IgD-negative memory B cell (primary cell): ENCODE data around the gene GPC5. TPM values are rescaled to one million over a fixed set of nuclear protein-coding genes. Genes with fewer than 3 reads are reported as not detected.

Source experiments
- H3K27ac Mint-ChIP-seq, 3 donors: one replicate each; pipeline ENCODE4 v1.8.0; 2020 to 2022; ENCODE audit warnings: mild to moderate bottlenecking in 3 of 3, mixed read lengths in 3 of 3, moderate library complexity in 1 of 3
- H3K27me3 Mint-ChIP-seq: one replicate; pipeline ENCODE4 v1.8.0; 2021; ENCODE audit warnings: mixed read lengths
- H3K36me3 Mint-ChIP-seq: one replicate; pipeline ENCODE4 v1.8.0; 2020; ENCODE audit warnings: mild to moderate bottlenecking, mixed read lengths
- H3K4me1 Mint-ChIP-seq, 3 donors: one replicate each; pipeline ENCODE4 v1.8.0; 2020 to 2022; ENCODE audit warnings: mixed read lengths in 3 of 3, mild to moderate bottlenecking in 1 of 3
- H3K4me3 Mint-ChIP-seq, 4 donors: one replicate each; pipeline ENCODE4 v1.8.0; 2020 to 2022; ENCODE audit warnings: mild to moderate bottlenecking in 4 of 4, mixed read lengths in 4 of 4, moderate library complexity in 3 of 4
- H3K9me3 Mint-ChIP-seq, 3 donors: one replicate each; pipeline ENCODE4 v1.8.0; 2020 to 2021; ENCODE audit warnings: mixed read lengths in 3 of 3, mild to moderate bottlenecking in 1 of 3
- polyA plus RNA-seq: library from polyadenylated mRNA; unstranded; fragments of 300-500 nt; fragmentation: Illumina TruSeq; gene quantifications from one replicate; pipeline ENCODE4 v1.2.3, GENCODE V29; 2021

GPC5 gene
- polyA plus RNA-seq, 1 donor from 2014 or later: 0.24 TPM

DNA sequence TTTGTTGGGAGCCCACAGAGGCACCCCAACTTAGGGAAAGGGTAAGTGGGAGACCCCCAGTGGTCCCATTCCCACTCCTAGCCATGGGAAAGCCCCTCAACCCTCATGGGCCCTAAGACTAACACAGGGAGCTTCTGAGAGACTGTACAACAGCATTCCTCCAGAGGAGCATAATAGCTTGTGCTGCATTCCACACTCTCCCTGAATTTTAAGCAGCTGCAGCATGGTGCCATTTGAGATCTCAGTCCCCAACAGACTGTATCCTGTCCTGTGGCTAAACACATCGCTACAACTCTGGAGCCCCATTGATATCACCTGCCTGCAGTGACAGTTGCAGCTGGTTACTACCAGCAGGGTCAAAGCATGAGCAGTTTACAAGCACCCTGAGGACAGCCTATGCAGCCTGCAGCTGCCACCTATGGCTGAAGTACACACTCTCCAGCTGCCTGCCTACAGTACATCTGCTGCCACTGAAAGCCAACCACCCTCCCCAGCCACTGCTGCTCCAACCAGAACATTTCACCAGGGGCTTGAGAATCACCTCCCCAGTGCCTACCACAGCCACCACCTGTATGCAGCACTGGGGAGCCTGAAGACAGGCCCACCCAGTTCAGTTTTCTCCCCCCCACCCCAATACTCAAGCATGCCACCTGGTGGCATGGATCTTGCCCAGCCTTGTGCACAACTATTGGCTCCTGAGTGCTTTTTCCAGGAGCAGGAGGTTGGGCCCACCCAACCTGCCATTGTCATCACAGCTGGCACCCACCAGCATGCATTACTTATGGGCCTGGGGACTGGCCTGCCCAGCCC is 557.3 kb downstream of the GPC5 start:
- no peaks in the 10 kb centered on the region for H3K36me3 Mint-ChIP-seq
- no peak overlapping the region for H3K27ac Mint-ChIP-seq
- H3K4me1 Mint-ChIP-seq: no peaks in the 10 kb centered on the region
- no peaks in the 10 kb centered on the region for H3K27me3 Mint-ChIP-seq
- H3K4me3 Mint-ChIP-seq: no peak overlapping the region
- peaks cover 2 to 9% (median 6%) of the 10 kb centered on the region in 3 donors for H3K9me3 Mint-ChIP-seq

DNA sequence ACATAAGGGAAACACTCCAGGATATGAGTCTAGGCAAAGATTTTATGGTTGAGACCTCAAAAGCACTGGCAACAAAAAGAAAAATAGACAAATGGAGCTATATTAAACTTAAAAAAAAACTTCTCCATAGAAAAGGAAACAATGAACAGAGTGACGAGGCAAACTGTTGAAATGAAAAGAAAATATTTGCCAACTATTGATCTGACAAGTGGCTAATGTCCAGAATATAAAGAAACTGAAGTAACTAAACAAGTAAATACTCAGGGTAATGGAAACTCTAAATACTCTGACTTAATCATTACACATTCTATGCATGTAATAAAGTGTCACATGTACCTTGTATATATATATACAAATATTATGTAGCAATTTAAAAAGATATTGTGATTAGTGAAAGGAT is 562.5 kb downstream of the GPC5 start:
- Mint-ChIP-seq H3K9me3 (peaks cover 3 to 15% (median 8%) of the 10 kb centered on the region in 3 donors), H3K27ac (no peak overlapping the region), H3K4me1 (no peaks in the 10 kb centered on the region), H3K4me3 (no peak overlapping the region), H3K36me3 (no peaks in the 10 kb centered on the region), H3K27me3 (no peaks in the 10 kb centered on the region)

DNA sequence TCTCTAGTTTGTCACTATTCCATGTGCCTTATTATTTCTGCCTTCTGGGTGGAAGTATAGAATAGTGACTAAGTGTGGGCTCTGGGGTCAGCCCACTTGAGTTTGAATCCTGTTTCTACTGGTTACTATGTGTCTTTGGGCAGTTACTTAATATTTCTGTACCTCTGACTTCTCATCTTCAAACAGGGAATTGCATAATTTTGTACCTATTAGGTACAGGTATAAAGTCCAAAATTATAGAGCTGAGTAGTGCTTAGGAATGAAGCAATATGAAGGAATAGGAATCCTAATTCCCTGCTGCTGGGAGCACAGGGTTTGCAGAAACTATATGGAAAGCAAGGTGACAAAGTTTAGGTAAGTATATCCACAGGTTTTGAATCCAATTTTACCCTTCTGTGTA is 564.5 kb downstream of the GPC5 start:
- Mint-ChIP-seq H3K27me3 (no peaks in the 10 kb centered on the region), H3K4me1 (no peaks in the 10 kb centered on the region), H3K9me3 (peaks cover 3 to 10% (median 8%) of the 10 kb centered on the region in 3 donors), H3K36me3 (no peaks in the 10 kb centered on the region), H3K4me3 (no peak overlapping the region), H3K27ac (no peak overlapping the region)

DNA sequence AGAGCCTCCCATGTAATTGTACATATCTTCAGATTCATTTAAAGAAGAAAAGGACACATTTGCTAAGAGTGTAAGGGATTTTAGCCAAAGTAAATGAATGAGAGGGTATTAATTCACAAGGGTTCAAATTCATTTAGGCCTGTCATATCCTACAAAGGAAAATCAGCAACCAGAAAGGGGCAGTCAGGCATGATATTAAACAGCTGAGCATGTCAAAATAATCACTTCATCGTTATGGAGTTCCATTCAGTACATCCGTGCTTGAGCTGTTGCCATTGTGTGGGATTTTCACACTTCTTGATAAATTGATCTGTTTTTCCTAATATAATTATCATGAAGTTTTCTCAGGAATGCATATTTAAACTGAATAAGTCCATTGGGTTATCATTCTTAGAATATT is 567.1 kb downstream of the GPC5 start:
- H3K4me3 Mint-ChIP-seq: no peak overlapping the region
- H3K4me1 Mint-ChIP-seq: peaks cover 0 to 2% (median 0%) of the 10 kb centered on the region in 3 donors
- H3K36me3 Mint-ChIP-seq: no peaks in the 10 kb centered on the region
- peaks cover 3 to 11% (median 6%) of the 10 kb centered on the region in 3 donors for H3K9me3 Mint-ChIP-seq
- no peaks in the 10 kb centered on the region for H3K27me3 Mint-ChIP-seq
- no peak overlapping the region for H3K27ac Mint-ChIP-seq

DNA sequence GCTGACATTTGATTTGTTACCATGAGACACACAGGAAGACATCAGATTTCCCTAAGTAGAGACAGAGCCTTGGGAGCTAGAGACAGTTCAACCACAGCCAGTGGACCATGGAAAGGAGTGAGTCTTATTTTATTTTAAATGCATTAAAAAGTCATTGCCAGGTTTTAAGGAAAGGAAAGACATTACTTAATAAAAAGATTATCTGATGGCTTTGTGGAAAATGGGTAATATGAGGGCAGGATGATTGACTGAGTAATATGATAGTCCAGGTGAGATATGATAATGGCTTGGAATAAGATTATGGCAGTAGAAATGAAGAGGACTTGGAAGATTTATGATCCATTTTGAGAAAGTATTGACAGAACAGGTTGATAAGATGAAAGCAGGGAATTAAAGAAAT is 580.1 kb downstream of the GPC5 start:
- peaks cover 2 to 11% (median 7%) of the 10 kb centered on the region in 3 donors for H3K9me3 Mint-ChIP-seq
- no peaks in the 10 kb centered on the region for H3K4me1 Mint-ChIP-seq
- H3K27me3 Mint-ChIP-seq: no peaks in the 10 kb centered on the region
- no peak overlapping the region for H3K27ac Mint-ChIP-seq
- no peak overlapping the region for H3K4me3 Mint-ChIP-seq
- no peaks in the 10 kb centered on the region for H3K36me3 Mint-ChIP-seq

DNA sequence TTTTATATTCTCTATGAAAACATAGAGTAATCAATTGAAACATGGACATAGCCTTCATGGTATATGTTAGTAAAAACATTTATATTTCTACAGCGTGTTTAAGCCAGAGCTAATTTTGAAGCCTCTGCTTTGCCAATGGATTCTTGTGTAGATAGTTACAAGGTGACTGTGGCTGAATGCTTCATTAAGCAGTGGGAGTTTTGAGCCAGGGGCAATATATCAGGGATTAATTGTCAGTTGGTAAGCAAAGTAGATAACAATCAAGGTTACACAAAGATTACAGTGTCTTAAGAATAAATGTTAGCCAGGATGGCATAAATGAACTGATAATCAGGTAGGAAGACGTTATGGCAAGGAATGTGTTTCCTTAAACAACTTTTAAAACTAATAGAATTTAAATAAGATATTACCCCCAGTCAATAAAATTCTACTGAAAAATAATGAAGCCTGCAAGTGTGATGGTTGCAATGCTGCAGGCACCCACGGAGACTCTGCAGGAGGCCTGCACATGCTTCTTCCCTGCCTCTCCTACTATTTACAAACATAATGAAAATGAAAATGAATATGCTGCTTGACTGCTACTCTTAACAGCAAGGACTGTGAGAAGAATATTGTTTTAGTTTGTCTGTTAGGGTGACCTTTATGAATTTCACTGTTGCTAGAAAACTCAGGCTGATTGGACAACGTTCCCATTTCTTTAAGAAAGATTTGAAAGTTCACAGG is 588.5 kb downstream of the GPC5 start:
- Mint-ChIP-seq H3K27ac (no peak overlapping the region), H3K36me3 (no peaks in the 10 kb centered on the region), H3K9me3 (peaks cover 0 to 9% (median 3%) of the 10 kb centered on the region in 3 donors), H3K4me1 (no peaks in the 10 kb centered on the region), H3K27me3 (no peaks in the 10 kb centered on the region), H3K4me3 (no peak overlapping the region)

DNA sequence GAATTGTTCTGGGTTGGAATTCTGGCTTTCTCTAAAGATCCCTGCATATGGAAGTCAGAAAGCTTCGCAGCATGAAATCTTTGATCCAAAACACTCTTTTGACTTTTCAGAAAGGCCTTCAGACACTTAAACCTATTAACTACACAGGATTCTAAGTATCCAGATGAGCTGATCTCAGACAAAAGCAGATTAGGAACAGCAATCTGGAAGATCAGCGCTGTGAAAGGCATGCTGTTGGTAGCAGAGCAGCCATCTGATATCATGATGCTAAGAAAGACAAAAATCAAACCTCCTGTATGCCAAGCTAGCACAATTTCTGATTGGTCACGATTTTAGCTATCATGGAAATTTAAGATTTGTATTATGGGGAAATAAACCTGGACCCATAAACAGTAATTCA is 589.9 kb downstream of the GPC5 start:
- peak overlapping the region in 1 of 4 donors; percentile 5 for H3K4me3 Mint-ChIP-seq
- H3K9me3 Mint-ChIP-seq: peaks cover 0 to 9% (median 2%) of the 10 kb centered on the region in 3 donors
- H3K4me1 Mint-ChIP-seq: no peaks in the 10 kb centered on the region
- H3K36me3 Mint-ChIP-seq: no peaks in the 10 kb centered on the region
- no peaks in the 10 kb centered on the region for H3K27me3 Mint-ChIP-seq
- no peak overlapping the region for H3K27ac Mint-ChIP-seq

DNA sequence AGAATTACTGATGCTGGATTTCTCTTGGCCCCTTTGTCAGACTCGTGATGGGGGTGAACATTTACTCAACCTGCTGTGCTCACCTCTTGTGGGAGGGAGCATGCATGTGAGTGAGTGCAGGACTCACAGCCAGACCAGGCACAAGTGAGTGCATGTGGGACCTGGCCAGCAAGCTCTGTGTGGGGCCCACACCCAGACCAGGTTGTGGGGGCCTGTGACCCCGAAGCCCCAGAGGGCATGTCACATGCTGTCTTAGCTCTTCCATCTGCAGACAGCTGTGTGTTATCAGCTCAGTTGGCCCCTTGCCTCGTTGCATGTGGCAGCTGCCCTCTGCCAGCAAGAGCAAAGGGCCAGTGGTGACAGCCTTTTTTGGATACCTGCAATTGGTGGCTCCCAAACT is 614.4 kb downstream of the GPC5 start:
- no peaks in the 10 kb centered on the region for H3K27me3 Mint-ChIP-seq
- no peaks in the 10 kb centered on the region for H3K36me3 Mint-ChIP-seq
- no peak overlapping the region for H3K4me3 Mint-ChIP-seq
- no peaks in the 10 kb centered on the region for H3K4me1 Mint-ChIP-seq
- H3K9me3 Mint-ChIP-seq: peaks cover under 1 to 6% (median 4%) of the 10 kb centered on the region in 3 donors
- H3K27ac Mint-ChIP-seq: no peak overlapping the region

DNA sequence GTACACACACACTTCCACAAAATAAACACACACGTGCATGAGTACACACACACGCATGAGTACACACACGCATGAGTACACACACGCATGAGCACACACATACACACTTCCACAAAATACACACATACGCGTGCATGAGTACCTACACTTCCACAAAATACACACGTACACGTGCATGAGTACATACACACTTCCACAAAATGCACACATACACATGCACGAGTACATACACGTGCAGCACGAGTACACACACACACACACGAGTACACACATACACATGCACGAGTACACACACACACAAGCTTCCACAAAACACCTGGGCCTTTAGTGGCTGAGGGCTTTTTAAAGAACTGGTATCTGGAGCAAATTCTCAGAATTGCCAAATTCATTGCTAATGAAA is 619.3 kb downstream of the GPC5 start:
- no peaks in the 10 kb centered on the region for H3K4me1 Mint-ChIP-seq
- H3K9me3 Mint-ChIP-seq: peaks cover 0 to 3% (median 0%) of the 10 kb centered on the region in 3 donors
- H3K36me3 Mint-ChIP-seq: no peaks in the 10 kb centered on the region
- H3K27me3 Mint-ChIP-seq: no peaks in the 10 kb centered on the region
- H3K27ac Mint-ChIP-seq: no peak overlapping the region
- H3K4me3 Mint-ChIP-seq: no peak overlapping the region

DNA sequence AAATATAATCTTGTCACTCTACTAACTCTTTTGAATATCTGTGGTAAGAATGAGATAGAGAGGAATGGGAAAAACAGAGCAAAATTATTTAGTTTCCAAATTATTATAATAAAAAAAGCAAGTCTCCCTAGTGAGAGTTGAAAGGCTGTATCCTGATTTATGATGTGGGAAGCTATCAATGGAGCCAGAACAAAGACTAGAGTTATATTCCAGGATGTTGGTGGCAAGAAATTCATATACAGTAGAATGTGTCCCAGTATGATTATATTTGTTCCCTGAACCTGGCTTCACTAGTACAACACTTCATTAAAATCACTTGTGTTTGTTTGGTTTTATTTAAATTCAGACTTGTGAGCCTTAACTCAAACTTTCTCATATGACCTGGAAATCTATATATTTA is 630.3 kb downstream of the GPC5 start:
- Mint-ChIP-seq H3K36me3 (no peaks in the 10 kb centered on the region), H3K4me1 (no peaks in the 10 kb centered on the region), H3K9me3 (peaks cover 0 to 20% (median 3%) of the 10 kb centered on the region in 3 donors), H3K27me3 (no peaks in the 10 kb centered on the region), H3K27ac (no peak overlapping the region), H3K4me3 (no peak overlapping the region)

DNA sequence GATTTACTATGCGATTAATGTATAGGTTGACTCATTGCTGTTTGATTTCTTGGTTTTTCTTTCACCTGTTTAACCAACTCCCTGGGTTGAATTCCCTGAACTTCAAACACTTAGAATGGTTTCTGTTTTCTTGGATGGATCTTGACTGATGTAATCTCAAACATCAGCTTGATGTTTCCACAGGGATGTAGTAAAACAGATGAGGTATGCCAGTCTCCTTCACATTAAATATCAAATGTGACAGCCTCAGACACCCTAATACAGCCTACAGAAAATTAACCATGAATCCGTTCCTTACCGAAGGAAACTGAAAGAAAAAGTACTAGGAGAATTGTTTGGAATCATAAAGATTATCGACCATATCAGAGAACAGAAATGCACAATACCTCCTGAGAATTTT is 631.2 kb downstream of the GPC5 start:
- peaks cover 0 to 20% (median 3%) of the 10 kb centered on the region in 3 donors for H3K9me3 Mint-ChIP-seq
- H3K4me1 Mint-ChIP-seq: no peaks in the 10 kb centered on the region
- no peaks in the 10 kb centered on the region for H3K36me3 Mint-ChIP-seq
- H3K4me3 Mint-ChIP-seq: no peak overlapping the region
- H3K27me3 Mint-ChIP-seq: no peaks in the 10 kb centered on the region
- no peak overlapping the region for H3K27ac Mint-ChIP-seq

DNA sequence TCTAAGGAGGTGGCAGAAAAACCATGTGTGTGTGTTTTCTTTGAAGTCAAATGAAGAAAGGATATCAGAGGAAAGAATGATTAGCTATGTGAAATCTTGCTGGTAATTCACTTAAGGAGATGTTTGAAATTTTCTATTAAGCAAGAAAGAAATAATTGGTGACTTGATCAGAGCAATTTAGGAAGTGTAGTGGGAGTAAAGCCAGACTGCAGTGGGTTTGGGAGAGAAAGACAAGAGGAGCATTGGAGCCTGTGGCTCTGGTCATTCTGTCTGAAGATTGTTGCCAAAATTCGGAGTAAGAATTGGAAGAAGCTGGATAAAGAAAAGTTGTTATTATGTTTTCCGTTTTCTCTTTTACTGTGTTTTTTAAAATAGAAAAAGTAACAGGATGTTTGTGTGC is 640.5 kb downstream of the GPC5 start:
- Mint-ChIP-seq H3K27ac (no peak overlapping the region), H3K27me3 (no peaks in the 10 kb centered on the region), H3K36me3 (no peaks in the 10 kb centered on the region)

DNA sequence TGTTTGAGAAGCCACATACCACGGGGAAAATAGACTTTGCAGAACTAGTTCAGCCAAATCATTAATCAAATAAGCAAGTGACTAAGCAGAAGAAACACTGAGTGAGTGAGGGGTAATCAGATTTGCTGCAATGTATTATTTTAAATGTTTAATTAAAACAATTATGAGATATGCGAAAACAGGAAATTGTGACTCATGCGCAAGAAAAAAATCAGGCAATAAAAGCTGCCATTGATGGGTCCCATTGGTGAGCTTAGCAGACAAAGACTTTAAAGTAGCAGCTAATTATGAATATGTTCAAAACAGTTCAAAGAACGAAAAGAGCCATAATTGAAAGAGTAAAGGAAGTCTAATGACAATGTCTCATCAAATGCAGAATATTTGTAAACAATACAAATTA is 644.1 kb downstream of the GPC5 start:
- Mint-ChIP-seq H3K9me3 (peaks cover 0 to 2% (median 0%) of the 10 kb centered on the region in 3 donors), H3K4me1 (peaks cover 0 to 2% (median 0%) of the 10 kb centered on the region in 3 donors), H3K36me3 (no peaks in the 10 kb centered on the region), H3K4me3 (no peak overlapping the region), H3K27ac (no peak overlapping the region), H3K27me3 (no peaks in the 10 kb centered on the region)

More for the DNA sequence above, 640.5 kb downstream of the GPC5 start:
- Mint-ChIP-seq H3K4me1 (peaks cover 0 to under 1% (median 0%) of the 10 kb centered on the region in 3 donors), H3K9me3 (peaks cover 0 to 2% (median 1%) of the 10 kb centered on the region in 3 donors), H3K4me3 (no peak overlapping the region)

DNA sequence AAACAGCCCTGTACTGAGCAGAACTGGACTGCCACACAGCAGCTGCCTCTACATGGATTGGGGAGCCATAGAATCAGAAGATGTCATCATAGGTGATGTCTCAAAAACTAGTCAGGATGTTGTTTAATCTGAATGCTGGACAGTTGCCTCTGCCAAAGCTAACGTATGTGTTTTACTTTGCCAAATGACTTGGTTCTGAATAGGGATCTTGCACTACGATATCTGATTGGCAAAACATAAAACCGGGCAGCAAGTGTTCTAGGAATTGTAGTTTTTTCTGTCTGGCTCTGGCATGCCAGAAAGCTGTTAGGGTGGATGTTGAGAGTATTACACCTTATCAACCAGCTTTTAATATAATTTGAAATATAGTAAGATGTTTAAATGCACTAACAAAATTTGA is 645.9 kb downstream of the GPC5 start:
- H3K27ac Mint-ChIP-seq: no peak overlapping the region
- H3K36me3 Mint-ChIP-seq: no peaks in the 10 kb centered on the region
- no peak overlapping the region for H3K4me3 Mint-ChIP-seq
- no peaks in the 10 kb centered on the region for H3K27me3 Mint-ChIP-seq
- peaks cover 0 to 2% (median 0%) of the 10 kb centered on the region in 3 donors for H3K9me3 Mint-ChIP-seq
- H3K4me1 Mint-ChIP-seq: peaks cover 0 to 2% (median 0%) of the 10 kb centered on the region in 3 donors

DNA sequence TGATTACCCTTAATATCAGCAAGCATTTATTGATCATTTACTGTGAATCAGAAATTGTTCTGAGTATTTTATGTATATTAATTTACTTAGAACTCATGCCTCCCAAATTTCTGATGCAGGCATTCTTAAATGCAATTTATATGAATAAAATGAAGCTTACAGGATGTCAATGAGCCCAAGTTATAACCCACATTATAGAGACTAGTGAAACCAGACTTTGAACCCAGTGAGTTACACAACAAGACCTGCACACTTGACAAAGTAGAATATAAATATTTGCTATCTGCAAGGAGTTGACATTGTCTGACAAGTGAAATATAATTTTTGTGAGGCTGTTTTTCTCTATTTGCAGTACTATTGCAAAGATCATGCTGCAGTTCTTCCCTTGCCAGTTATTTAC is 656.0 kb downstream of the GPC5 start:
- Mint-ChIP-seq H3K36me3 (peaks cover 1% of the 10 kb centered on the region), H3K27me3 (no peaks in the 10 kb centered on the region), H3K27ac (no peak overlapping the region), H3K9me3 (peaks cover 3 to 6% (median 6%) of the 10 kb centered on the region in 3 donors), H3K4me1 (no peaks in the 10 kb centered on the region), H3K4me3 (no peak overlapping the region)
